HepG2 (cell line): ENCODE data around the gene TSPAN31. TPM values are rescaled to one million over a fixed set of nuclear protein-coding genes. Genes with fewer than 3 reads are reported as not detected.

ENCODE experiments used
- ATAC-seq: fragments of 200-7000 bp; cut with Tn5 transposase; 3 replicates; pipeline ENCODE4 v1.9.1; 2020; ENCODE audit warnings: mild to moderate bottlenecking, moderate library complexity
- BruUV-seq: library from RNA; stranded (reverse); fragments of 400-500 nt; replicated peaks from 2 replicates; lab custom pipeline; 2021; lab: Mats Ljungman, UMichigan
- CTCF ChIA-PET: fragments of 300-600 bp; formaldehyde crosslinking; extraction: SDS; loops from one replicate; lab custom pipeline; 2021; ENCODE audit warnings: low total read pairs, inconsistent platforms, low intra/inter-chr PET ratio; lab: Yijun Ruan, JAX
- POLR2A ChIA-PET: fragments of 350-600 bp; sonication (Branson Sonifier 250); formaldehyde crosslinking; loops from one replicate; lab custom pipeline; 2020; ENCODE audit warnings: antibody characterized with exemption, inconsistent platforms; lab: Yijun Ruan, JAX
- DNase-seq: peaks from one replicate; pipeline ENCODE4 v3.0.0-alpha.2; 2015; ENCODE audit warnings: low spot score
- FAIRE-seq: peaks from 3 replicates; lab custom pipeline; 2011; peaks lifted over from hg19 to GRCh38; lab: Jason Lieb, UNC
- H2AFZ ChIP-seq: one replicate; pipeline ENCODE4 v1.6.1; 2011; ENCODE audit warnings: low read length, inconsistent platforms
- H3K27ac ChIP-seq: fragments of 300-600 bp; 3 replicates; pipeline ENCODE4 v1.8.0; 2011; ENCODE audit warnings: mixed run types, mild to moderate bottlenecking, mixed read lengths, low read length, inconsistent platforms; ENCODE audit not compliant: insufficient read depth; ENCODE audit errors: extremely low read length
- H3K27me3 ChIP-seq, 2 experiments: fragments of 200-600 bp in 1 of 2; 2 replicates in 1 of 2; 3 replicates in 1 of 2; pipeline versions ENCODE4 v1.6.0 to v1.8.0; 2011; ENCODE audit warnings: low read length in 2 of 2, mild to moderate bottlenecking in 2 of 2, moderate library complexity in 2 of 2, inconsistent platforms in 1 of 2; ENCODE audit not compliant: insufficient read depth in 2 of 2, control insufficient read depth in 1 of 2
- H3K36me3 ChIP-seq, 2 experiments: fragments of 200-600 bp in 1 of 2; replicated peaks in 1 of 2; 2 replicates in 1 of 2; 3 replicates in 1 of 2; pipeline versions ENCODE4 v1.5.1 to v1.8.0; 2011; ENCODE audit warnings: low read length in 2 of 2, inconsistent platforms in 1 of 2; ENCODE audit not compliant: insufficient read depth in 2 of 2, control insufficient read depth in 1 of 2
- H3K4me1 ChIP-seq: 2 replicates; pipeline ENCODE4 v1.5.1; 2012; ENCODE audit warnings: low read length, inconsistent platforms; ENCODE audit not compliant: insufficient read depth
- H3K4me2 ChIP-seq: 2 replicates; pipeline ENCODE4 v1.6.0; 2011; ENCODE audit warnings: low read depth, low read length, inconsistent platforms
- H3K4me3 ChIP-seq, 3 experiments: fragments of 200-600 bp in 1 of 3; sonication (generic), shearing (Covaris generic) in 1 of 3; replicated peaks in 1 of 3; 2 replicates each; pipeline ENCODE4 v1.5.1; 2011 to 2016; ENCODE audit warnings: low read length in 3 of 3, inconsistent platforms in 2 of 3, low read depth in 2 of 3, mild to moderate bottlenecking in 2 of 3, control low read depth in 1 of 3, mixed read lengths in 1 of 3; ENCODE audit not compliant: insufficient read depth in 1 of 3
- H3K79me2 ChIP-seq: one replicate; pipeline ENCODE4 v1.6.1; 2011; ENCODE audit warnings: low read length, inconsistent platforms; ENCODE audit not compliant: insufficient read depth
- H3K9ac ChIP-seq: 2 replicates; pipeline ENCODE4 v1.6.0; 2011; ENCODE audit warnings: mild to moderate bottlenecking, low read depth, low read length, inconsistent platforms; ENCODE audit not compliant: insufficient read depth
- H3K9me3 ChIP-seq: 2 replicates; pipeline ENCODE4 v1.5.1; 2012; ENCODE audit warnings: mild to moderate bottlenecking, low read length
- H4K20me1 ChIP-seq: 2 replicates; pipeline ENCODE4 v1.6.0; 2011; ENCODE audit warnings: inconsistent platforms, mild to moderate bottlenecking, low read length, moderate library complexity; ENCODE audit not compliant: insufficient read depth
- ARNTL ChIP-seq: sonication (generic); formaldehyde crosslinking; IDR thresholded peaks from 2 replicates; pipeline ENCODE4 v1.4.0; 2020; ENCODE audit warnings: mild to moderate bottlenecking, missing genetic modification reagents
- HMGA1 ChIP-seq: sonication (generic); formaldehyde crosslinking; conservative IDR thresholded peaks from 2 replicates; pipeline ENCODE4 v1.4.0; 2020; ENCODE audit warnings: missing genetic modification reagents
- KLF6 ChIP-seq: IDR thresholded peaks from 2 replicates; pipeline ENCODE4 v1.8.0; 2016; ENCODE audit warnings: missing biosample characterization, missing genetic modification reagents
- NBN ChIP-seq: fragments of 450-650 bp; conservative IDR thresholded peaks from 2 replicates; pipeline ENCODE4 v1.6.1; 2017
- PRDM15 ChIP-seq: sonication (generic); formaldehyde crosslinking; IDR thresholded peaks from 2 replicates; pipeline ENCODE4 v1.4.0; 2020; ENCODE audit warnings: missing genetic modification reagents
- REPIN1 ChIP-seq: sonication (generic); formaldehyde crosslinking; IDR thresholded peaks from 2 replicates; pipeline ENCODE4 v1.8.0; 2022; ENCODE audit warnings: missing genetic modification reagents, low read depth, mild to moderate bottlenecking, borderline replicate concordance
- ZFP36L1 ChIP-seq: sonication (generic); formaldehyde crosslinking; IDR thresholded peaks from 2 replicates; pipeline ENCODE4 v1.8.0; 2022; ENCODE audit warnings: mild to moderate bottlenecking, missing genetic modification reagents, moderate library complexity
- ZNF12 ChIP-seq: sonication (generic); formaldehyde crosslinking; IDR thresholded peaks from 2 replicates; pipeline ENCODE4 v1.5.0; 2020; ENCODE audit warnings: missing genetic modification reagents
- ZNF124 ChIP-seq: sonication (generic); formaldehyde crosslinking; IDR thresholded peaks from 2 replicates; pipeline ENCODE4 v1.4.0; 2020; ENCODE audit warnings: missing genetic modification reagents
- WGBS: methylation state at CpG from one replicate; pipeline ENCODE4 v1.1.6; 2017; ENCODE audit warnings: low lambda C conversion rate; 5-methylcytosine and 5-hydroxymethylcytosine counted together
- in situ Hi-C: cut with HindIII; loops from 2 replicates; pipeline ENCODE4 v1.10.0; 2017; ENCODE audit warnings: low pct_unique_long_range_greater_than_20kb; ENCODE audit not compliant: extremely low pct_ligation_motif_present
- intact Hi-C: fragments of 100-400 bp; cut with micrococcal nuclease; formaldehyde crosslinking; loops from one replicate; pipeline ENCODE4 v1.10.0; 2022; ENCODE audit not compliant: unreplicated experiment
- polyA plus RNA-seq, 8 experiments: library from polyadenylated mRNA; depleted of rRNA in 3 of 8; stranded (reverse) in 7 of 8; unstranded in 1 of 8; fragments of >200 nt; fragmentation: Illumina TruSeq in 4 of 8; extraction: Trizol in 4 of 8; gene quantifications; 2 replicates each; pipeline versions ENCODE4 v1.2.1 to v1.2.3, GENCODE V29; 2011 to 2016; ENCODE audit warnings: low read depth in 4 of 8, missing spikeins in 1 of 8, mixed read lengths in 1 of 8; ENCODE audit not compliant: insufficient read depth in 1 of 8
- total RNA-seq, 5 experiments: library from RNA; depleted of rRNA; stranded (reverse); fragments of >200 nt; fragmentation: Illumina TruSeq; extraction: Trizol; gene quantifications; 2 replicates each; pipeline ENCODE4 v1.2.3, GENCODE V29; 2016; ENCODE audit warnings: low read depth in 1 of 5
- TF ChIP-seq, protein P1 (sequence below): sonication (generic); formaldehyde crosslinking; IDR thresholded peaks from 2 replicates; pipeline ENCODE4 v1.9.0; 2022; ENCODE audit warnings: missing genetic modification reagents, mild to moderate bottlenecking, borderline replicate concordance
- TF ChIP-seq, protein P2 (sequence below): sonication (generic); formaldehyde crosslinking; IDR thresholded peaks from 2 replicates; pipeline ENCODE4 v1.4.0; 2020; ENCODE audit warnings: mild to moderate bottlenecking, low read depth, missing genetic modification reagents
- TF ChIP-seq, protein P3 (sequence below): sonication (generic); formaldehyde crosslinking; conservative IDR thresholded peaks from 2 replicates; pipeline ENCODE4 v1.4.0; 2020; ENCODE audit warnings: missing genetic modification reagents
- TF ChIP-seq, protein P4 (sequence below): sonication (generic); formaldehyde crosslinking; IDR thresholded peaks from 2 replicates; pipeline ENCODE4 v1.4.0; 2020; ENCODE audit warnings: missing genetic modification reagents

The TSPAN31 gene
- total and polyA plus RNA-seq, 2 of the 13 experiments (the other 11 are each of a cell fraction or from before 2014, with no cell fraction given) = 10.4 to 24.6 TPM

- ATAC-seq = no peak
- no peak overlapping the region for H3K4me2 ChIP-seq
- WGBS = 93% methylated on average over 17 of the region's 20 CpGs
- no peak overlapping the region for H3K9ac ChIP-seq
- ChIA-PET POLR2A (no interaction called here), CTCF (no interaction called here)
- no peaks in the 10 kb centered on the region for H3K9me3 ChIP-seq
- intact Hi-C loops (no loop called here), in situ Hi-C loops (no loop called here)
- no peak for DNase-seq
- no peak overlapping the region for H2AFZ ChIP-seq
- no peaks in the 10 kb centered on the region for H4K20me1 ChIP-seq
- TF ChIP-seq, protein P1, sequence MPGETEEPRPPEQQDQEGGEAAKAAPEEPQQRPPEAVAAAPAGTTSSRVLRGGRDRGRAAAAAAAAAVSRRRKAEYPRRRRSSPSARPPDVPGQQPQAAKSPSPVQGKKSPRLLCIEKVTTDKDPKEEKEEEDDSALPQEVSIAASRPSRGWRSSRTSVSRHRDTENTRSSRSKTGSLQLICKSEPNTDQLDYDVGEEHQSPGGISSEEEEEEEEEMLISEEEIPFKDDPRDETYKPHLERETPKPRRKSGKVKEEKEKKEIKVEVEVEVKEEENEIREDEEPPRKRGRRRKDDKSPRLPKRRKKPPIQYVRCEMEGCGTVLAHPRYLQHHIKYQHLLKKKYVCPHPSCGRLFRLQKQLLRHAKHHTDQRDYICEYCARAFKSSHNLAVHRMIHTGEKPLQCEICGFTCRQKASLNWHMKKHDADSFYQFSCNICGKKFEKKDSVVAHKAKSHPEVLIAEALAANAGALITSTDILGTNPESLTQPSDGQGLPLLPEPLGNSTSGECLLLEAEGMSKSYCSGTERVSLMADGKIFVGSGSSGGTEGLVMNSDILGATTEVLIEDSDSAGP (CRISPR knock-in tag) = no peak
- TF ChIP-seq PRDM15 (CRISPR knock-in tag) (no peak), KLF6 (CRISPR knock-in tag) (no peak), ZNF124 (CRISPR knock-in tag) (no peak), NBN (no peak), ZFP36L1 (no peak), HMGA1 (CRISPR knock-in tag) (no peak), ZNF12 (CRISPR knock-in tag) (no peak), ARNTL (CRISPR knock-in tag) (no peak), REPIN1 (CRISPR knock-in tag) (no peak)
- TF ChIP-seq, protein P2, sequence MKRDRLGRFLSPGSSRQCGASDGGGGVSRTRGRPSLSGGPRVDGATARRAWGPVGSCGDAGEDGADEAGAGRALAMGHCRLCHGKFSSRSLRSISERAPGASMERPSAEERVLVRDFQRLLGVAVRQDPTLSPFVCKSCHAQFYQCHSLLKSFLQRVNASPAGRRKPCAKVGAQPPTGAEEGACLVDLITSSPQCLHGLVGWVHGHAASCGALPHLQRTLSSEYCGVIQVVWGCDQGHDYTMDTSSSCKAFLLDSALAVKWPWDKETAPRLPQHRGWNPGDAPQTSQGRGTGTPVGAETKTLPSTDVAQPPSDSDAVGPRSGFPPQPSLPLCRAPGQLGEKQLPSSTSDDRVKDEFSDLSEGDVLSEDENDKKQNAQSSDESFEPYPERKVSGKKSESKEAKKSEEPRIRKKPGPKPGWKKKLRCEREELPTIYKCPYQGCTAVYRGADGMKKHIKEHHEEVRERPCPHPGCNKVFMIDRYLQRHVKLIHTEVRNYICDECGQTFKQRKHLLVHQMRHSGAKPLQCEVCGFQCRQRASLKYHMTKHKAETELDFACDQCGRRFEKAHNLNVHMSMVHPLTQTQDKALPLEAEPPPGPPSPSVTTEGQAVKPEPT (CRISPR knock-in tag) = no peak
- TF ChIP-seq, protein P3, sequence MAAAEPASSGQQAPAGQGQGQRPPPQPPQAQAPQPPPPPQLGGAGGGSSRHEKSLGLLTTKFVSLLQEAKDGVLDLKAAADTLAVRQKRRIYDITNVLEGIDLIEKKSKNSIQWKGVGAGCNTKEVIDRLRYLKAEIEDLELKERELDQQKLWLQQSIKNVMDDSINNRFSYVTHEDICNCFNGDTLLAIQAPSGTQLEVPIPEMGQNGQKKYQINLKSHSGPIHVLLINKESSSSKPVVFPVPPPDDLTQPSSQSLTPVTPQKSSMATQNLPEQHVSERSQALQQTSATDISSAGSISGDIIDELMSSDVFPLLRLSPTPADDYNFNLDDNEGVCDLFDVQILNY (CRISPR knock-in tag) = no peak
- TF ChIP-seq, protein P4, sequence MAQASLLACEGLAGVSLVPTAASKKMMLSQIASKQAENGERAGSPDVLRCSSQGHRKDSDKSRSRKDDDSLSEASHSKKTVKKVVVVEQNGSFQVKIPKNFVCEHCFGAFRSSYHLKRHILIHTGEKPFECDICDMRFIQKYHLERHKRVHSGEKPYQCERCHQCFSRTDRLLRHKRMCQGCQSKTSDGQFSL (CRISPR knock-in tag) = no peak
- H3K4me3 ChIP-seq = no peak overlapping the region
- no peaks in the 10 kb centered on the region for H3K79me2 ChIP-seq
- H3K36me3 ChIP-seq = peaks cover 19 to 53% of the 10 kb centered on the region in 2 experiments
- no peak overlapping the region for H3K27ac ChIP-seq
- BruUV-seq = no TSS peak
- peaks cover 5% of the 10 kb centered on the region; the same call in 1 of the 2 replicates for H3K4me1 ChIP-seq
- no peak for FAIRE-seq
- H3K27me3 ChIP-seq = no peaks in the 10 kb centered on the region
These were observed 24.8 kb upstream of the TSPAN31 start for GRCh38 chr12:57719777-57720605.
